H9 (cell line): ENCODE results near the gene PACS1. TPM values are rescaled to one million over a fixed set of nuclear protein-coding genes. Genes with fewer than 3 reads are reported as not detected.

Experiments used
- DNase-seq: peaks from one replicate; pipeline ENCODE4 v3.0.0-alpha.2; 2017
- H2AFZ ChIP-seq: one replicate; pipeline ENCODE4 v1.6.1; 2013; ENCODE audit warnings: mild to moderate bottlenecking, low read length, control low read depth, moderate library complexity
- H2AK5ac ChIP-seq: 2 replicates; pipeline ENCODE4 v1.6.1; 2013; ENCODE audit warnings: low read length, control low read depth, mixed read lengths; ENCODE audit not compliant: insufficient read length
- H2BK120ac ChIP-seq: one replicate; pipeline ENCODE4 v1.6.1; 2013; ENCODE audit warnings: low read depth, mild to moderate bottlenecking, low read length, control low read depth, inconsistent platforms; ENCODE audit not compliant: poor library complexity, severe bottlenecking
- H2BK12ac ChIP-seq: 2 replicates; pipeline ENCODE4 v1.6.1; 2013; ENCODE audit warnings: low read length, control low read depth, mixed read lengths, low read depth; ENCODE audit not compliant: insufficient read length
- H2BK15ac ChIP-seq: 2 replicates; pipeline ENCODE4 v1.6.1; 2013; ENCODE audit warnings: low read depth, low read length, control low read depth
- H2BK20ac ChIP-seq: one replicate; pipeline ENCODE4 v1.6.1; 2013; ENCODE audit warnings: low read depth, mild to moderate bottlenecking, low read length, control low read depth, inconsistent platforms; ENCODE audit not compliant: poor library complexity, severe bottlenecking
- H2BK5ac ChIP-seq: 2 replicates; pipeline ENCODE4 v1.6.1; 2013; ENCODE audit warnings: low read length, control low read depth, mixed read lengths; ENCODE audit not compliant: insufficient read length
- H3K14ac ChIP-seq: 2 replicates; pipeline ENCODE4 v1.6.1; 2013; ENCODE audit warnings: low read length, control low read depth; ENCODE audit not compliant: insufficient read depth
- H3K18ac ChIP-seq: 2 replicates; pipeline ENCODE4 v1.6.1; 2013; ENCODE audit warnings: low read depth, mild to moderate bottlenecking, mixed read lengths, low read length, control low read depth; ENCODE audit not compliant: insufficient read length
- H3K23ac ChIP-seq: 2 replicates; pipeline ENCODE4 v1.6.1; 2013; ENCODE audit warnings: low read length, control low read depth, mixed read lengths, low read depth; ENCODE audit not compliant: insufficient read length
- H3K23me2 ChIP-seq: 2 replicates; pipeline ENCODE4 v1.6.1; 2013; ENCODE audit warnings: low read depth, mild to moderate bottlenecking, mixed read lengths, low read length, control low read depth; ENCODE audit not compliant: insufficient read length, poor library complexity, severe bottlenecking
- H3K27ac ChIP-seq: 2 replicates; pipeline ENCODE4 v1.5.1; 2013; ENCODE audit warnings: low read length, control low read depth, mixed read lengths, low read depth; ENCODE audit not compliant: insufficient read length
- H3K27me3 ChIP-seq: 2 replicates; pipeline ENCODE4 v1.6.1; 2013; ENCODE audit warnings: low read length, control low read depth, inconsistent platforms; ENCODE audit not compliant: insufficient read depth
- H3K4ac ChIP-seq: 2 replicates; pipeline ENCODE4 v1.6.1; 2013; ENCODE audit warnings: low read depth, mild to moderate bottlenecking, control low read depth, inconsistent platforms, low read length, moderate library complexity
- H3K4me1 ChIP-seq: 2 replicates; pipeline ENCODE4 v1.6.1; 2013; ENCODE audit warnings: low read length, control low read depth, inconsistent platforms; ENCODE audit not compliant: insufficient read depth
- H3K4me2 ChIP-seq: 2 replicates; pipeline ENCODE4 v1.6.1; 2013; ENCODE audit warnings: low read length, control low read depth, mixed read lengths; ENCODE audit not compliant: insufficient read length, insufficient read depth
- H3K56ac ChIP-seq: 2 replicates; pipeline ENCODE4 v1.6.1; 2013; ENCODE audit warnings: low read depth, mild to moderate bottlenecking, mixed read lengths, low read length, control low read depth; ENCODE audit not compliant: insufficient read length
- H3K79me1 ChIP-seq: 2 replicates; pipeline ENCODE4 v1.6.1; 2013; ENCODE audit warnings: low read depth, mild to moderate bottlenecking, moderate library complexity, low read length, control low read depth, inconsistent platforms; ENCODE audit not compliant: insufficient read depth, poor library complexity, severe bottlenecking
- H3K79me2 ChIP-seq: 2 replicates; pipeline ENCODE4 v1.6.1; 2013; ENCODE audit warnings: low read length, control low read depth, inconsistent platforms; ENCODE audit not compliant: insufficient read depth
- H3K9ac ChIP-seq: 2 replicates; pipeline ENCODE4 v1.6.1; 2013; ENCODE audit warnings: low read length, control low read depth, mixed read lengths; ENCODE audit not compliant: insufficient read length; ENCODE audit errors: extremely low read depth
- H3K9me3 ChIP-seq: one replicate; pipeline ENCODE4 v1.6.1; 2013; ENCODE audit warnings: low read depth, low read length, inconsistent platforms; ENCODE audit not compliant: control insufficient read depth
- H3T11ph ChIP-seq: one replicate; pipeline ENCODE4 v1.6.1; 2013; ENCODE audit warnings: mild to moderate bottlenecking, low read length, control low read depth, inconsistent platforms
- H4K20me1 ChIP-seq: one replicate; pipeline ENCODE4 v1.6.1; 2013; ENCODE audit not compliant: control insufficient read depth, insufficient read length, insufficient read depth
- H4K5ac ChIP-seq: 2 replicates; pipeline ENCODE4 v1.6.1; 2013; ENCODE audit warnings: low read depth, mild to moderate bottlenecking, mixed read lengths, low read length, control low read depth; ENCODE audit not compliant: insufficient read length
- H4K8ac ChIP-seq: replicated peaks from 2 replicates; pipeline ENCODE4 v1.6.1; 2013; ENCODE audit warnings: low read length, control low read depth, mixed read lengths, low read depth; ENCODE audit not compliant: insufficient read length
- H4K91ac ChIP-seq: 2 replicates; pipeline ENCODE4 v1.6.1; 2013; ENCODE audit warnings: low read depth, mild to moderate bottlenecking, moderate library complexity, mixed read lengths, low read length, control low read depth; ENCODE audit not compliant: insufficient read length
- H3K27ac Mint-ChIP-seq, 3 experiments: 2 replicates in 2 of 3; 3 replicates in 1 of 3; pipeline ENCODE4 v1.8.0; 2020 to 2021; ENCODE audit warnings: mixed read lengths in 3 of 3, mild to moderate bottlenecking in 1 of 3, moderate library complexity in 1 of 3
- H3K27me3 Mint-ChIP-seq: 2 replicates; pipeline ENCODE4 v1.8.0; 2021; ENCODE audit warnings: low read depth, mild to moderate bottlenecking, moderate library complexity, mixed read lengths
- H3K36me3 Mint-ChIP-seq, 3 experiments: 2 replicates in 2 of 3; 3 replicates in 1 of 3; pipeline ENCODE4 v1.8.0; 2020 to 2021; ENCODE audit warnings: low read depth in 3 of 3, mixed read lengths in 3 of 3; ENCODE audit not compliant: insufficient read depth in 1 of 3
- H3K4me1 Mint-ChIP-seq, 2 experiments: 2 replicates each; pipeline ENCODE4 v1.8.0; 2020; ENCODE audit warnings: mixed read lengths in 2 of 2
- H3K4me3 Mint-ChIP-seq, 2 experiments: 2 replicates in 1 of 2; 3 replicates in 1 of 2; pipeline ENCODE4 v1.8.0; 2020 to 2021; ENCODE audit warnings: mild to moderate bottlenecking in 2 of 2, mixed read lengths in 2 of 2, moderate library complexity in 1 of 2
- H3K9me3 Mint-ChIP-seq, 2 experiments: 2 replicates in 1 of 2; 3 replicates in 1 of 2; pipeline ENCODE4 v1.8.0; 2020; ENCODE audit warnings: mild to moderate bottlenecking in 2 of 2, mixed read lengths in 2 of 2, moderate library complexity in 1 of 2
- WGBS: extraction: QIAGEN DNeasy Blood & Tissue Kit; methylation state at CpG from one replicate; pipeline ENCODE4 v1.1.7; 2013; ENCODE audit warnings: missing lambda C conversion rate, low lambda C conversion rate, mixed read lengths; ENCODE audit not compliant: insufficient read length; ENCODE audit errors: extremely low coverage; 5-methylcytosine and 5-hydroxymethylcytosine counted together
- total RNA-seq: library from RNA; stranded (reverse); gene quantifications from 2 replicates; pipeline ENCODE4 v1.2.1, GENCODE V29; 2021
- TF ChIP-seq, protein P1 (sequence below): fragments of 200-600 bp; sonication (generic); conservative IDR thresholded peaks from 3 replicates; pipeline ENCODE4 v1.8.0; 2021; ENCODE audit warnings: antibody characterized with exemption, mild to moderate bottlenecking

PACS1 gene
- total RNA-seq, 1 experiment from 2014 or later, result 35.5 TPM

GRCh38 chr11:66272596-66272995, 202.5 kb downstream of the PACS1 start:
- Histone ChIP-seq H3K79me1 (no peaks in the 10 kb centered on the region), H2BK5ac (no peak overlapping the region), H2BK20ac (no peak overlapping the region), H3K4me1 (no peaks in the 10 kb centered on the region), H3K14ac (no peak overlapping the region), H3K27me3 (no peaks in the 10 kb centered on the region), H4K20me1 (no peaks in the 10 kb centered on the region), H3K23me2 (peaks cover 10% of the 10 kb centered on the region), H3K9me3 (no peaks in the 10 kb centered on the region), H2BK120ac (no peak overlapping the region), H3T11ph (no peak overlapping the region), H3K23ac (no peak overlapping the region), H3K79me2 (peaks cover 5% of the 10 kb centered on the region; the same call in 1 of the 2 replicates), H3K4me2 (no peak overlapping the region), H2AK5ac (no peak overlapping the region), H3K4ac (no peak overlapping the region), H3K56ac (no peak overlapping the region), H2BK12ac (no peak overlapping the region), H4K8ac (no peak overlapping the region), H4K5ac (no peak overlapping the region), H4K91ac (no peak overlapping the region), H3K27ac (no peak overlapping the region), H2AFZ (no peak overlapping the region), H3K9ac (no peak overlapping the region), H3K18ac (no peak overlapping the region), H2BK15ac (no peak overlapping the region)
- Mint-ChIP-seq H3K4me1 (peaks cover 11 to 14% of the 10 kb centered on the region in 2 experiments), H3K27ac (no peak overlapping the region), H3K4me3 (no peak overlapping the region), H3K27me3 (no peaks in the 10 kb centered on the region; the same call in none of the 2 replicates), H3K9me3 (no peaks in the 10 kb centered on the region), H3K36me3 (peaks cover 7 to 42% (median 38%) of the 10 kb centered on the region in 3 experiments; a peak in 6 of 7 replicates)
- TF ChIP-seq, protein P1, sequence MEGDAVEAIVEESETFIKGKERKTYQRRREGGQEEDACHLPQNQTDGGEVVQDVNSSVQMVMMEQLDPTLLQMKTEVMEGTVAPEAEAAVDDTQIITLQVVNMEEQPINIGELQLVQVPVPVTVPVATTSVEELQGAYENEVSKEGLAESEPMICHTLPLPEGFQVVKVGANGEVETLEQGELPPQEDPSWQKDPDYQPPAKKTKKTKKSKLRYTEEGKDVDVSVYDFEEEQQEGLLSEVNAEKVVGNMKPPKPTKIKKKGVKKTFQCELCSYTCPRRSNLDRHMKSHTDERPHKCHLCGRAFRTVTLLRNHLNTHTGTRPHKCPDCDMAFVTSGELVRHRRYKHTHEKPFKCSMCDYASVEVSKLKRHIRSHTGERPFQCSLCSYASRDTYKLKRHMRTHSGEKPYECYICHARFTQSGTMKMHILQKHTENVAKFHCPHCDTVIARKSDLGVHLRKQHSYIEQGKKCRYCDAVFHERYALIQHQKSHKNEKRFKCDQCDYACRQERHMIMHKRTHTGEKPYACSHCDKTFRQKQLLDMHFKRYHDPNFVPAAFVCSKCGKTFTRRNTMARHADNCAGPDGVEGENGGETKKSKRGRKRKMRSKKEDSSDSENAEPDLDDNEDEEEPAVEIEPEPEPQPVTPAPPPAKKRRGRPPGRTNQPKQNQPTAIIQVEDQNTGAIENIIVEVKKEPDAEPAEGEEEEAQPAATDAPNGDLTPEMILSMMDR, result no peak
- WGBS, result no CpG with 5 or more reads among the region's 2 CpGs
- no peak for DNase-seq
